BE2C (cell line): Measurements from ENCODE around the gene WDR62.

Source experiments
- DNase-seq: peaks from one replicate; pipeline ENCODE4 v3.0.0-alpha.2; 2020
- H3K27me3 ChIP-seq: fragments of 250-450 bp; sonication (Bioruptor Pico); 2 replicates; pipeline ENCODE4 v1.5.1; 2020; ENCODE audit warnings: mild to moderate bottlenecking
- H3K36me3 ChIP-seq: fragments of 250-450 bp; sonication (Bioruptor Pico); 2 replicates; pipeline ENCODE4 v1.5.1; 2020; ENCODE audit warnings: mild to moderate bottlenecking
- H3K4me1 ChIP-seq: fragments of 250-450 bp; sonication (Bioruptor Pico); 2 replicates; pipeline ENCODE4 v1.5.1; 2020
- H3K4me3 ChIP-seq: 2 replicates; pipeline ENCODE4 v1.5.1; 2011; ENCODE audit warnings: low read depth, low read length
- H3K9me3 ChIP-seq: fragments of 250-450 bp; sonication (Bioruptor Pico); 2 replicates; pipeline ENCODE4 v1.5.1; 2020
- CTCF ChIP-seq: IDR thresholded peaks from 2 replicates; pipeline ENCODE4 v1.5.1; 2012; ENCODE audit warnings: mild to moderate bottlenecking, low read depth, low read length

WDR62 gene

GRCh38 chr19:36084231-36085009 lies 29.7 kb downstream of the WDR62 start:
- TF ChIP-seq CTCF, result no peak
- no peak for DNase-seq
- H3K4me3 ChIP-seq, result no peak overlapping the region
- H3K9me3 ChIP-seq, result no peaks in the 10 kb centered on the region
- H3K36me3 ChIP-seq, result peaks cover 64% of the 10 kb centered on the region
- no peaks in the 10 kb centered on the region for H3K4me1 ChIP-seq
- no peaks in the 10 kb centered on the region for H3K27me3 ChIP-seq

GRCh38 chr19:36086326-36086725 lies 31.6 kb downstream of the WDR62 start:
- DNase-seq, result no peak
- H3K4me1 ChIP-seq, result no peaks in the 10 kb centered on the region
- no peak overlapping the region for H3K4me3 ChIP-seq
- H3K27me3 ChIP-seq, result no peaks in the 10 kb centered on the region
- TF ChIP-seq CTCF, result no peak
- peaks cover 78% of the 10 kb centered on the region for H3K36me3 ChIP-seq
- no peaks in the 10 kb centered on the region for H3K9me3 ChIP-seq

GRCh38 chr19:36089847-36090246 lies 35.1 kb downstream of the WDR62 start:
- no peak for TF ChIP-seq CTCF
- Histone ChIP-seq H3K9me3 (no peaks in the 10 kb centered on the region), H3K4me1 (no peaks in the 10 kb centered on the region), H3K27me3 (no peaks in the 10 kb centered on the region), H3K36me3 (peaks cover 69% of the 10 kb centered on the region), H3K4me3 (no peak overlapping the region)
- DNase-seq, result no peak

GRCh38 chr19:36090910-36091695 lies 36.4 kb downstream of the WDR62 start:
- TF ChIP-seq CTCF, result no peak
- peaks cover 72% of the 10 kb centered on the region for H3K36me3 ChIP-seq

GRCh38 chr19:36092566-36092965 lies 37.9 kb downstream of the WDR62 start:
- Histone ChIP-seq H3K27me3 (no peaks in the 10 kb centered on the region), H3K4me1 (no peaks in the 10 kb centered on the region), H3K9me3 (no peaks in the 10 kb centered on the region), H3K4me3 (no peak overlapping the region), H3K36me3 (peaks cover 68% of the 10 kb centered on the region)
- DNase-seq, result no peak
- TF ChIP-seq CTCF, result no peak

More at GRCh38 chr19:36090910-36091695, 36.4 kb downstream of the WDR62 start:
- no peaks in the 10 kb centered on the region for H3K9me3 ChIP-seq
- no peaks in the 10 kb centered on the region for H3K4me1 ChIP-seq
- DNase-seq, result no peak
- no peak overlapping the region for H3K4me3 ChIP-seq
- no peaks in the 10 kb centered on the region for H3K27me3 ChIP-seq

- H3K27me3 ChIP-seq, result no peaks in the 10 kb centered on the region
- H3K4me3 ChIP-seq, result no peak overlapping the region
- TF ChIP-seq CTCF, result no peak
- no peaks in the 10 kb centered on the region for H3K9me3 ChIP-seq
- no peak for DNase-seq
- H3K36me3 ChIP-seq, result peaks cover 65% of the 10 kb centered on the region
- no peaks in the 10 kb centered on the region for H3K4me1 ChIP-seq
Observed at GRCh38 chr19:36093146-36093662, 38.5 kb downstream of the WDR62 start.
